ENCODE results near the gene VPS37B. TPM values are rescaled to one million over a fixed set of nuclear protein-coding genes. Genes with fewer than 3 reads are reported as not detected.
A peak's percentile ranks its signal among the peaks of the same experiment; 100 is the strongest.

Gene VPS37B
- total and polyA plus RNA-seq, 2 donors (not counting 3 experiments of a cell fraction or from before 2014, with no cell fraction given), result 39.5 to 45.9 TPM

- BruUV-seq (replicated peaks), result no TSS peak
- FAIRE-seq, result no peak
- dilution Hi-C loops (cut with MboI; ENCODE audit: extremely low pct_ligation_motif_present, low sequenced_read_pairs), result no loop called here
Measured at GRCh38 chr12:122853582-122854245, 42.2 kb downstream of the VPS37B start.

More at GRCh38 chr12:122853582-122854245, 42.2 kb downstream of the VPS37B start:
- no peak overlapping the region for H3K4me3 ChIP-seq (replicated peaks in 1 of 3; ENCODE audit: insufficient read depth in 1 of 3, low read depth in 1 of 3, low read length in 3 of 3)
- no peak overlapping the region for H2AFZ ChIP-seq (ENCODE audit: low read depth, low read length)
- no peaks in the 10 kb centered on the region for H3K27me3 ChIP-seq (ENCODE audit: control insufficient read depth in 2 of 2, insufficient read depth in 2 of 2, low read length in 2 of 2)
- DNase-seq (ENCODE audit: low read depth, low spot score), result no peak
- peaks cover 27% of the 10 kb centered on the region for H3K4me1 ChIP-seq (ENCODE audit: control insufficient read depth, extremely low read depth, insufficient read depth, low read length)
- H4K20me1 ChIP-seq (replicated peaks; ENCODE audit: control insufficient read depth, extremely low read depth, insufficient read depth, low read length), result no peaks in the 10 kb centered on the region
- intact Hi-C loops (cut with micrococcal nuclease), result loop anchor here (5.0 kb wide), 1 partner anchor 61 kb away; no protein-coding TSS in a partner anchor
- CTCF ChIA-PET, result interaction anchor here (0.7 to 1.9 kb wide), 4 partner anchors 60 to 385 kb away, joined by 3 to 8 read pairs (median 4); no protein-coding TSS in a partner anchor
- H3K79me2 ChIP-seq (ENCODE audit: control insufficient read depth, insufficient read depth, low read length), result no peaks in the 10 kb centered on the region
- peak overlapping the region; percentile 37 for H3K27ac ChIP-seq (ENCODE audit: insufficient read depth, low read depth, low read length)
- no peaks in the 10 kb centered on the region for H3K9me3 ChIP-seq (replicated peaks; ENCODE audit: control insufficient read depth, insufficient read depth, low read length)
- peaks cover 4 to 54% of the 10 kb centered on the region in 2 experiments for H3K36me3 ChIP-seq (ENCODE audit: control insufficient read depth in 2 of 2, extremely low read depth in 1 of 2, insufficient read depth in 2 of 2, low read length in 2 of 2)
- no peak overlapping the region for H3K9ac ChIP-seq (replicated peaks; ENCODE audit: extremely low read depth, insufficient read depth, low read length)
- H3K9me1 ChIP-seq (replicated peaks; ENCODE audit: control insufficient read depth, extremely low read depth, insufficient read depth, low read length), result no peaks in the 10 kb centered on the region
- no peak for TF ChIP-seq POLR2A (IDR thresholded peaks at IDR 0.05; ENCODE audit: low read depth, low read length)
- no peak for TF ChIP-seq FOS (IDR thresholded peaks at IDR 0.05; ENCODE audit: borderline replicate concordance, insufficient read depth, low read length)
- no peak for TF ChIP-seq EZH2 (IDR thresholded peaks at IDR 0.05; ENCODE audit: borderline replicate concordance, low read depth, low read length, severe bottlenecking)
- TF ChIP-seq MAX (IDR thresholded peaks at IDR 0.05; ENCODE audit: insufficient read depth, insufficient read length), result no peak
- no peak for TF ChIP-seq POLR2AphosphoS5 (IDR thresholded peaks at IDR 0.05; ENCODE audit: insufficient read depth, low read depth, low read length)
- TF ChIP-seq JUN (IDR thresholded peaks at IDR 0.05; ENCODE audit: borderline replicate concordance, insufficient read depth, insufficient read length, low read depth), result no peak
- POLR2A ChIA-PET, result no interaction called here
- H3K4me2 ChIP-seq (ENCODE audit: insufficient read depth, low read length), result no peak overlapping the region
